22Rv1 (cell line): ENCODE results near the gene HIVEP3.

ENCODE experiments used
- ZFX ChIP-seq: fragments of 450-650 bp; IDR thresholded peaks from 2 replicates; pipeline ENCODE4 v1.6.1; 2017; ENCODE audit warnings: antibody characterized with exemption, borderline replicate concordance
- TF ChIP-seq, protein P1 (sequence below): fragments of 450-650 bp; IDR thresholded peaks from 2 replicates; pipeline ENCODE4 v1.5.1; 2017; ENCODE audit warnings: mild to moderate bottlenecking

DNA sequence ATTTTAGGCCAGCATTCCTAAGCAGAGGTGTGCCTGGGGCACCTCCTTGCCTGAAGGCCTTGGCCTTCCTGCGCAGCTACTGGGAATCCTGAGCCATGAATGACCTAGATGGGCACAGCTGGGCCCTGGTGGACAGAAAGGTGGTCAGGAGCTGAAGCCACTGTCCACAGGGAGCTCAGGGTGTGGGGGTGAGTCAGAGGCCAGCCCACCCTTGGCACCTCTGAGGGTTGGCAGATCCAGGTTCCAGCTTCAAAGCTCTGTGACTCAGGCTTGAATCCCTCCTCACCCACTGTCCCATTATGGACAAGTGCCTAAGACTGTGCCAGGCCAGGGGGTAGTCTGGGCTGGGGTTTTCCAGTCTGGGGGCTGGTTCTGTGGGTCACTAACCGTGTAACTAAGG, 427.8 kb downstream of the HIVEP3 start:
- TF ChIP-seq, protein P1, sequence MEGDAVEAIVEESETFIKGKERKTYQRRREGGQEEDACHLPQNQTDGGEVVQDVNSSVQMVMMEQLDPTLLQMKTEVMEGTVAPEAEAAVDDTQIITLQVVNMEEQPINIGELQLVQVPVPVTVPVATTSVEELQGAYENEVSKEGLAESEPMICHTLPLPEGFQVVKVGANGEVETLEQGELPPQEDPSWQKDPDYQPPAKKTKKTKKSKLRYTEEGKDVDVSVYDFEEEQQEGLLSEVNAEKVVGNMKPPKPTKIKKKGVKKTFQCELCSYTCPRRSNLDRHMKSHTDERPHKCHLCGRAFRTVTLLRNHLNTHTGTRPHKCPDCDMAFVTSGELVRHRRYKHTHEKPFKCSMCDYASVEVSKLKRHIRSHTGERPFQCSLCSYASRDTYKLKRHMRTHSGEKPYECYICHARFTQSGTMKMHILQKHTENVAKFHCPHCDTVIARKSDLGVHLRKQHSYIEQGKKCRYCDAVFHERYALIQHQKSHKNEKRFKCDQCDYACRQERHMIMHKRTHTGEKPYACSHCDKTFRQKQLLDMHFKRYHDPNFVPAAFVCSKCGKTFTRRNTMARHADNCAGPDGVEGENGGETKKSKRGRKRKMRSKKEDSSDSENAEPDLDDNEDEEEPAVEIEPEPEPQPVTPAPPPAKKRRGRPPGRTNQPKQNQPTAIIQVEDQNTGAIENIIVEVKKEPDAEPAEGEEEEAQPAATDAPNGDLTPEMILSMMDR: no peak
- TF ChIP-seq ZFX: no peak
